ENCODE measurements around the gene VIM.

GRCh38 chr10:17208476-17208875 is 19.6 kb upstream of the VIM start:
- no peak for TF ChIP-seq POLR2A (IDR thresholded peaks at IDR 0.05)
- TF ChIP-seq CTCF (IDR thresholded peaks at IDR 0.05), result no peak

All from right lobe of liver (tissue), 4 donors.